GM21723 (cell line): ENCODE results near the gene TRMO.

Source experiments
- ATAC-seq: cut with Tn5 transposase; IDR thresholded peaks from one replicate; pipeline ENCODE4 v1.9.1; 2021; ENCODE audit warnings: mild to moderate bottlenecking, moderate library complexity; ENCODE audit not compliant: unreplicated experiment

TRMO gene

DNA sequence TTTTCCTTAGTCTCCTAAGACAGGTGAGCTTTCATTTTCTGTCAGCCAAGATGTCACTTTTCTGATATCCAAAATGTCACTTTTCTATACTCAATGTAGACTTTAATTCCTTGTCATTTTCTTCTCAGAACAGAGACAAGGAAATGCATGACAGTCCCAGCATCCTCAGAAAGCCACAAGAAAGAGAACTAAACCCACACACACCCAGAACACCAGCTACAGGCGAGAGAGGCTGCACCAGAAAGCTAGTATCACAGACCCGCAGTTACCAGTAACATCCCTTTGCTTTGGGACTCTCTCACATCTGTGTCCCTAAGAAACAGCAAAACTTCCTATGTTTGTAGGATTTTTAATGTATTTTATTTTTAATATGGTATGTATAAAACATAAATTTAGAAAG, 17.1 kb downstream of the TRMO start:
- no peak for ATAC-seq

- no peak for ATAC-seq
Measured at GRCh38 chr9:97904725-97905124, 17.6 kb downstream of the TRMO start.

DNA sequence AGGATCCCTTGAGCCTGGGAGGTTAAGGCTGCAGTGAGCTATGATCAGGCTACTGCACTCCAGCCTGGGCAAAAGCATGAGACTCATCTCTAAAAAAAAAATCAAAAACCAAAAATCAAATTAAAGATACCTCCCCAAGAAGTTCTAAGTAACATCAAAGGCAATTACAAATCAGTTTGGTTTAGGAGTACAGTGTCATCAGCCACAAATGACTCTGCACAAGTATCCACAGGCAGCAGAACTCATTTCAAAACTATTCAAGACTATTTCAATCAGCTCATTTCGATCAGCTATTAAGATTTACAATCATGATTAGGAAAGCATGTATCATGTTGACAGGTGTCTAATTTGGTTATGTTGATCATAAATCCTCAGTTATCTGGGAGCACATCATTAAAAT, 19.1 kb downstream of the TRMO start:
- ATAC-seq, result no peak

GRCh38 chr9:97900738-97901565, 21.3 kb downstream of the TRMO start:
- ATAC-seq, result no peak

DNA sequence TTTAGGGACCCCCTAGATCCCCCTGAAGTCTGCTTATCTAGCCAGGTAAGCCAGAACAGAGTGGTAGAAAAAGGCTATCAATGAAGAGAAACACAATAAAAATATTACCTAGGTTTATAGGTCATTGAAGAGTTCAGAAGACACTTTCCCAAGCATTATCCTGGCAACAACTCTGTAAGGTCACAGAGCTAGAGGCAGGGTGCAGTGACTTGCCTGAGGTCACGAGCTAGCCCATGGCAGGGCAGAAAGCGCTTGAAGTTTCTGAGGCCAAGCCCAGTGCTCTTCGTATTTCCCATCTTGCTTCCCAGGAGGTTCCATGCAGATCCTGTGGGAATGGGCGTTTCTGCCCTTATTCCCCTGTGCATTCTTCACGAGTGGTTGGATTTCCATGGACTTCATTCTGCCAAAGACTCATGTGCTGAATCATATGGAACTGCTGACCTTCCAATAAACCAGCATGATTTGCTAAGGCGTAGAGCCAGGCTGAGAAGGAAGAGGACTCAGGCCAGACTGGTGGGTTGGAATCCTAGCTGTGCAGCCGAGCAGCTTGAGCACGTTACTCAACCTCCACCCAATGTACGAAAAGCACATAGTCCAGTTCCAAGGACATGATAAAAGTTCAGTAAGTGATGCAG, 22.1 kb downstream of the TRMO start:
- no peak for ATAC-seq

- ATAC-seq, result no peak
Measured at GRCh38 chr9:97895695-97896332, 26.5 kb downstream of the TRMO start.

- ATAC-seq, result no peak
Measured at GRCh38 chr9:97895211-97895610, 27.1 kb downstream of the TRMO start.

- ATAC-seq, result no peak
Measured at GRCh38 chr9:97892421-97892820, 29.9 kb downstream of the TRMO start.

DNA sequence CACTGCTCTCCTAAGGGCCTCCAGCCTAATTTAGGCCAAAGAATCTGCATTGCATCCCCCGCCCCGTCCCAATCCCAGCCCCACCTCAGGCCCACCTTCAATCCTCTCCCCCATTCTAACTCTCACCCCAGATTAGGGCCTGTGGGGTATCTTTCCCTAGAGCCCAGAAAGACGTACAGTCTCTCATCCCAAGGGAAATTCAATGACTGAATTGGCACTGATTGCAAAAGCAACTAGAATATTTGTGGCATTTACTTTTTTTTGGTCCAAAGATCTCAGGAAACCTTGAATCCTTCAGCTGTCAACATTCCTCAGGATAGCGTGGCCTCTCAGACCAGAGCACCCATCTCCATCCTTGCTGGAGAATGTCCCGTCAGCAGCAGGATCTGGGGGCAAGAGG, 30.6 kb downstream of the TRMO start:
- no peak for ATAC-seq

- ATAC-seq, result no peak
Measured at GRCh38 chr9:97889941-97890887, 32.1 kb downstream of the TRMO start.

DNA sequence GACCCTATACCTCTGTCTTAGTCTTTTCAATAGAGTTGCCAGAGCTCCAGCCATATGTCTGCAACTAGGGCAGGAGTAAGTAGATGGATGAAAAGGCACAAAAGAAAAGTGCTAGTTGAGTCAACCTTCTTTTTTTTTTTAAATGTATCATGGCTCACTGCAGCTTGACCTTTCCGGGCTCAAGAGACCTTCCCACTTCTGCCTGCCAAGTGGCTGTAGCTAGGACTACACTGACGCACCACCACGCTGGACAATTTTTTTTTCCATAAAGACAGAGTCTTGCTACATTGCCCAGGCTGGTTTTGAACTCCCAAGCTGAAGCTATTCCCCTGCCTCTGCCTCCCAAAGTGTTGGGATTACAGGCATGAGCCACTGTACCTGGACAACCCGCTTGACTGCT, 42.0 kb downstream of the TRMO start:
- ATAC-seq, result no peak

- ATAC-seq, result no peak
Measured at GRCh38 chr9:97876061-97876460, 46.2 kb downstream of the TRMO start.

GRCh38 chr9:97875111-97875510, 47.2 kb downstream of the TRMO start:
- no peak for ATAC-seq

GRCh38 chr9:97874624-97875023, 47.7 kb downstream of the TRMO start:
- ATAC-seq, result no peak

DNA sequence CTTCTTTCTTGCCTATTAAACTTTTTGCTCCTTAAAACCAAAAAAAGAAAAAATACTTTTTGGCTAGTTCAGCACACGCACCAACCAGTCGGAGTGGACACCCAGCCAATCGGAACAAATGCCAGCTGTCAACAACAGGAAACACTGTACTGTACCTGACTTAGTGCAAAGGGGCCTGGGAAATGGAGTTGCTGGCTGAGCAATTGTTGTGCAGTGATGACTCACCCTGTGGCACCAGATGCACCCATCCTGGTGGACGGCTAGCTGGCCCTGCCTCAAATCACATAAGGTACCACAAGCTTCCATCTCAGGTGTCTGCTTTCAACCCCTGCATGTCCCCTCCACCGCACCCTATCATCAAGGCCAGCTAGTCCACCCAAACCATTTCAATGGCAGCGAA, 48.4 kb downstream of the TRMO start:
- ATAC-seq, result no peak

DNA sequence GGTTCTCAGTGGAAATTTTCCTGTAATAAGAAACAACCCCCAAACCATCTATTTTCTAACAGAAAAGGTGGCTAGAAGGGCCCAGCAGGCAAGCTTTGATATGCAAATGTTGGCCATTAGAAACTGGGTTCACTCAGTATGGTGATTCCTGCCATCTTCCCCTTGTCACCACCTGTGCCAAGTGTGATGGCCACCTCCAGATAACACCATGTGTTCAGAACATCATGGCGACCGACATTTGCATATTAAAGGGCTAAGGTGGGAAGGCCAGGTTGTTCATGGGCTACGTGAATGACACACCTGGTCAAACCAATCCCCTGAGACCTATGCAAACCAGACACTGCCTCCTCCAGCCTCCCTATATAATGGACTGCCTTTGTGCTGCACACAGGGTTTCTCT, 48.9 kb downstream of the TRMO start:
- no peak for ATAC-seq

GRCh38 chr9:97868859-97869258, 53.4 kb downstream of the TRMO start:
- no peak for ATAC-seq

GRCh38 chr9:97866848-97867247, 55.5 kb downstream of the TRMO start:
- ATAC-seq, result peak; percentile 83

DNA sequence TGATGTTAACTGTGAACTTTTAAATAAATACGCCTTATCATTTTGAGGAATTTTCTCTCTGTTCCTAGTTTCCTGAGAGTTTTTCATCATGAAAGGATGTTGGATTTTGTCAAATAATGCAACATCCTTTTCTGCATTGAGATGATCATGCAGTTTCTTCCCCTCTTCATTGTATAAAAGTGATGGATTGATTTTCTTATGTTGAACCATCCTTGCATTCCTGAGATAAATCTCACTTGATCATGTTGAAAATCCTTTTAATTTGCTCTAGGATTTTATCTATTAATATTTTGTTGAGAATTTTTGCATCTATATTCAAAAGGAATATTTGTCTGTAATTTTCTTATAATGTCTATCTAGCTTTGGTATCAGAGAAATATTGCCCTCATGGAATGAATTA, 56.0 kb downstream of the TRMO start:
- no peak for ATAC-seq

- no peak for ATAC-seq
Measured at GRCh38 chr9:97864396-97864795, 57.9 kb downstream of the TRMO start.

DNA sequence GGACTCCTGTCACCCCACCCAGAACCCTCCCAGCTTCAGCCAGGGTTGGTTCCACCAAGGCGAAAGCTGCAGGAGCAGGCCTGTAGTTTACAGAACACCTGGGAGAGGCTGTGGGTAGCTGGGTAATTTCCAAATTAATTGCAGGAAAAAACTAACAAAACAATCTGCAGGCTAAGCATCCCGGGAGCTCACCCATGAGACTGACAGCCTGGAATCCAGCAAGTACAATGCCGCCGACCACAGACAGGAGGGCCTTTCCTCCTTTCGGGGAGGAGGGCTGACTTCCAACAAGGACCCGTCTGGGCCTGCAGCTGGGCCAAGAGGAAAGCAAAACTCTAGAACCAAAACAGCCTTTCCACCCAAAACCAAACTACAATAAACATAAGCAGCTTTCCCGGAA, 59.0 kb downstream of the TRMO start:
- ATAC-seq, result no peak
